Globus pallidus (tissue), 1 donor: ENCODE results near the gene CDK9.

ENCODE experiments used
- DNase-seq: peaks from one replicate; pipeline ENCODE4 v3.0.0-alpha.2; 2015; ENCODE audit warnings: low spot score

Gene CDK9

DNA sequence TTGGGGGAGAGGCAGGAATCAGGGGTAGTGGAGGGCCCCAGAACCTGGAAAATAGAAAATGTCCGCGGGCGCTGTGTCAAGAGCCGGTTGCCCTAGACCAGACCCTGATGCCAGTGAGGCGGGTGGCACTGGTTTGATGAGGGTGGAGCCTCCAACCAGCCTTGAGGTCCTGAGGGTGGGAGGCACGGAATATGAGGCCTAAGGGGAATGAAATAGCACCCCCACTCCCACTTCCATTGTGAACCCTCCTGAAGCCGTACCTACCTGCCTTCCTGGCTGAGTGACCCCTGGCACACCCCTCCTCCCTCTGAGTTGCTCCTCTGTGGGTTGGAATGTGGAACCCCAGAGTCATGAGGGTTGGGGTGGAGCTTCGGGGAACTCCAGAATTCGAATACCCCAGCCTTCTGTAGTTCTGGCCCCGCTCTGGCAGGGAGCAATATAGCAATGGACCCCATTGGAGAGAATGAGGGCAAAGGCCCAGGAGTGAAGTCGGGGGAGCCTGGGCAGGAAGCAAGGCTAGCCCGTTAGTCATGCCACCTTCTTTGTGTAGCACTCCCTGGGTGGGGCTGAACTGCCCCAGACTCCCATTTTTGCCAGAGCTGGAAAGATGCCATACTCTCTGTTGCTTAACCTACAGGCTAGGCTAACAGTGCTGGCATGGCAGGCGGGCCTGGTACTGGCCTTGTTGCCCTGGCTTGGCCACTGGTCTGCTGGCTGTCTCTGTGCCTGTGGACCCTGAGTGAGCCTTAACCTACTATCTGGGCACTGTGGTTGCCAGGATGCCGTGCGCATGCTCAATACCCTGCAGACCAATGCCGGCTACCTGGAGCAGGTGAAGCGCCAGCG, 17.9 kb downstream of the CDK9 start:
- DNase-seq: no peak

GRCh38 chr9:127805620-127806019, 19.8 kb downstream of the CDK9 start:
- no peak for DNase-seq

DNA sequence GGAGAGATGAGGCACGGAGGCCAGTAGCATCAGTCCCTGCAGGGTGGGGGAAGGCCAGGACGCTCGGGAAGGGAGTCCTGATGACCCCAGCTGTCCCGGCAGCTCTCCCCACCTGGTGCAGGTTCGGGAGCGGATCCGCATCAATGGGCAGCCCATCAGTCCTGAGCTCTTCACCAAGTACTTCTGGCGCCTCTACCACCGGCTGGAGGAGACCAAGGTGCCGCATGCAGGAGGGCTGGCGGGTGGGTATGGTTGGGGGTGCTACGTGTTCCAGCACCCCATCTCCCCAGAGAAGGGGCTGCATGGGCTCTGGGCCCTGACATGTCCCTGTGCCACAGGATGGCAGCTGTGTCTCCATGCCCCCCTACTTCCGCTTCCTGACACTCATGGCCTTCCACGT, 21.0 kb downstream of the CDK9 start:
- DNase-seq: no peak

DNA sequence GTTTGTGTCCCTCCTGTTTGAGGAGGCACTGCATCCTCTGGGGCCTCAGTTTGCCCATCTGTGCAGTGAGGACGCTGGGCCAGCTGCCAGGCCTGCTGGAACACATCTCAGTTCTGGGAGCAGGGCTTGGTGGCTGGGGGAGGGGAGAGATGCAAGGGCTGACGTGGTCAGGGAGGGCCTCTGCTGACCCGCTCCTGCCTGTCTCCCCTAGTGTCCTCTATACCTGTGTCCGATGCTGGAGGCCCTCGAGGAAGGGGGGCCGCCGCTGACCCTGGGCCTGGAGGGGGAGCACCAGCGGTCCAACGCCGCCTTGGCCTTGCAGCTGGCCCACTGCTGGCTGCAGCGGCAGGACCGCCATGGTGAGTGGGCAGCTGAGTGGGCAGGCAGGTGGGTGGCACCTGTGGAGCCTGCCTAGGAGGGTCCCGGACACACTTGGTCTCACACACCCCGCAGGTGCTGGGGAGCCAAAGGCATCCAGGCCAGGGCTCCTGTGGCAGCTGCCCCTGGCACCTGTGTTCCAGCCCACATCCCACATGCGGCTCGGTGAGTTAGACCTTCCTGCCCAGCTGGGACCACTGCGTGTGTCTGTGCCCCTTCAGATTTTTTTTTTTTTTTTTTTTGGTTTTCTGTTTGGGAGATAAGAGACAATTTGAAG, 22.6 kb downstream of the CDK9 start:
- DNase-seq: no peak

DNA sequence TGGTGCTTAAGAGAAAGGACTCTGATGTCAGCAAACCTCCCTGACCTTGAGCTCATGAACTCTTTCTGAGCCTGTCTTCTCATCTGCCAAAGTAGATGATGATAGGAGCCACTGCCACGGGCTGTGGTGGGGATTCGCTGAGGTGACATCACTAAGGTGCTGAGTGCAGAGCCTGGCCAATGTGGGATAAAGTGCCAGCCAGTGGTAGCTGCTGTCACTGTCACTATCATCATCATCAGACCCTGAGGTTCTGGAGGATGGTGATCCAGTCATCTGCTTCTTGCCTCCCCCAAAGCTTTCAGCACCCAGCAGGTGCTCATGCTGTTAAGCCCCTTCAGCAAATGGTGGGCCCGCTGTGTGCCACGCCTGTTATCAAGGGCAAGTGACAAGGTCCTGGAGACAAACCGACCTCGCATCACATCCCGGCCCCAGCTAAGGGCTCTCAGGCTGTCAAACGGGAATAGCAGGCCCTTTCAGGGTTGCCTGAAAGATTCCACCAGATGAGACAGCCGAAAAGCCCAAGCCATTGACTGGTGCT, 23.2 kb downstream of the CDK9 start:
- no peak for DNase-seq

DNA sequence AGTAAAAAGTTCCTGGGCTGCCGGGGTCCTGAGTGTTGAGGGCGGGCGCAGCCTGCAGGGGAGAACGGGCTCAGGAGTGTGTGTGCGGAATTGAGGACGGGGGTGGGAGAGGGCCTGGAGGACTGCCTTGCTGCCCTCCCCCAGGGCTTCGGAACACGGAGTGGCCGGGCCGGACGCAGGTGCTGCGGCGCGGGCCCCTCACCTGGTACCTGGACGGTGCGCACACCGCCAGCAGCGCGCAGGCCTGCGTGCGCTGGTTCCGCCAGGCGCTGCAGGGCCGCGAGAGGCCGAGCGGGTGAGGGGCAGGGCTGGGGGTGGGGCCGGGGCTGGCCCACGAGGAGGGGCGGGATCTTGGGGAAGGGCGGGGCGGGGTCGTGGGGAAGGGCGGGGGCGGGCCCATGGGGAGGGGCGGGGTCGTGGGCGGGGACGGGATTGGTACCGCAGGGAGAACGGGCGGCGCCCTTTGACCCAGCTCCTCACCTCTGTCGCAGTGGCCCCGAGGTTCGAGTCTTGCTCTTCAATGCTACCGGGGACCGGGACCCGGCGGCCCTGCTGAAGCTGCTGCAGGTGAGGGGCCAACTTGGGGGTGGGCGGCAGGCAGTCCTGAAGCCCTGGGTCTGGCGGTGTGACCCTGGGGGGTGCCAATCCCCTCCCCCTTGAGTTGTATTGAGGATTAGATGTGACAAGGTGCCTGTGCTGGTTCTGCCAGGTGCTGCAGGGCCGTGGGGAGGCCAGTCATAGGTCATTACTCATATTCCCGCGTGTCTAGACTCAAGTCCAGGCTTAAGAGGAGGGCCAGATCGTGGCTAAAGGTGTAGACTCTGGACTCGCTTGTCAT, 23.9 kb downstream of the CDK9 start:
- DNase-seq: no peak

DNA sequence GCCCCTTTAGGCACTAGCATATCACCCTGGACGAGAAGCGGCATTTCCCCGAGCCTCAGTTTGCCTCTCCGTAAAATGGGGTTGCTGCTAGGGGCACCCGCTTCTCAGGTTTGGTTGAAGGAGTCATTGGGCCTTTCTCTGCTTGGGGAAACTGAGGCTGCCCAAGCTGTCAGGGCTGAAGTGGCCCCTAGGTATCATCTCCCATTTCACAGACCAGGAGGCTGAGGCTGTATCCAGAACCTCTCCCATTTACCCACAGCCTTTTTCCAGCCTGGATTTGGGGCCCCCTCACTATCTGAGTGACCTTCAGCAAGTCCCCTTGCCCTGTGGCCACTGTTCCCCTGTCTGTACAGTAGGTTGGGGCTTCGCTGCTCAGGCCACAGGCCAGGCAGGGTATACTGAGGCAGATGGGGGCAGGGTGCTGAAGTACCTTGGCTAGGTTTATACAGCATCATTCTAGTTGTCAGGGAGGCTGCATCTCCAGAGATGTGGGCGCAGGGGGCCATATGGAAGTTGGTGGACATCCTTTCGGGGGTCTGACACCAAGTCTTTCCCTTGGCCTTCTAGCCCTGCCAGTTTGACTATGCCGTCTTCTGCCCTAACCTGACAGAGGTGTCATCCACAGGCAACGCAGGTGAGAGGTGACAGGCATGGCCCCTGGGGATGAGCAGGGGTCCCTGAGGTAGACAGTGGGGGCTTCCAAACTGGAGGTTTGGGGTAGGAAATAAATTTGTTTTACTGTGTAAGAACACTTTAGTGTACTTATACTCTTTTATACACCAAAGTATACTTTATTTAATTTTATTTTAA, 24.7 kb downstream of the CDK9 start:
- no peak for DNase-seq

DNA sequence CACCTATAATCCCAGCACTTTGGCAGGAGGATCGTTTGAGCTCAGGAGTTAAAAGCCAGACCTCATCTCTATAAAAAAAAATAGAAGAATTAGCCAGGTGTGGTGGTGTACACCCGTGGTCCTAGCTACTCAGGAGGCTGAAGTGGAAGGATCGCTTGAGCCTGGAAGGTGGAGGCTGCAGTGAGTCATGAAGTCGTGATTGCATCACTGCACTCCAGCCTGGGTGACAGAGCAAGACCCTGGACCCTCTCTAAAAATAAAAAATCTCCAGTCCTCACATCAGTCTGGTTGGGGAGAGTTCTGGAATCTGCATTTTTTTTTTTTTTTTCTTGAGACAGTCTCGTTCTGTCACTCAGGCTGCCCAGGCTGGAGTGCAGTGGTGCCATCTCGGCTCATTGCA, 26.2 kb downstream of the CDK9 start:
- no peak for DNase-seq

- no peak for DNase-seq
These were observed 27.3 kb downstream of the CDK9 start for GRCh38 chr9:127812936-127813675.

- DNase-seq: no peak
These were observed 27.9 kb downstream of the CDK9 start for GRCh38 chr9:127813686-127814226.

DNA sequence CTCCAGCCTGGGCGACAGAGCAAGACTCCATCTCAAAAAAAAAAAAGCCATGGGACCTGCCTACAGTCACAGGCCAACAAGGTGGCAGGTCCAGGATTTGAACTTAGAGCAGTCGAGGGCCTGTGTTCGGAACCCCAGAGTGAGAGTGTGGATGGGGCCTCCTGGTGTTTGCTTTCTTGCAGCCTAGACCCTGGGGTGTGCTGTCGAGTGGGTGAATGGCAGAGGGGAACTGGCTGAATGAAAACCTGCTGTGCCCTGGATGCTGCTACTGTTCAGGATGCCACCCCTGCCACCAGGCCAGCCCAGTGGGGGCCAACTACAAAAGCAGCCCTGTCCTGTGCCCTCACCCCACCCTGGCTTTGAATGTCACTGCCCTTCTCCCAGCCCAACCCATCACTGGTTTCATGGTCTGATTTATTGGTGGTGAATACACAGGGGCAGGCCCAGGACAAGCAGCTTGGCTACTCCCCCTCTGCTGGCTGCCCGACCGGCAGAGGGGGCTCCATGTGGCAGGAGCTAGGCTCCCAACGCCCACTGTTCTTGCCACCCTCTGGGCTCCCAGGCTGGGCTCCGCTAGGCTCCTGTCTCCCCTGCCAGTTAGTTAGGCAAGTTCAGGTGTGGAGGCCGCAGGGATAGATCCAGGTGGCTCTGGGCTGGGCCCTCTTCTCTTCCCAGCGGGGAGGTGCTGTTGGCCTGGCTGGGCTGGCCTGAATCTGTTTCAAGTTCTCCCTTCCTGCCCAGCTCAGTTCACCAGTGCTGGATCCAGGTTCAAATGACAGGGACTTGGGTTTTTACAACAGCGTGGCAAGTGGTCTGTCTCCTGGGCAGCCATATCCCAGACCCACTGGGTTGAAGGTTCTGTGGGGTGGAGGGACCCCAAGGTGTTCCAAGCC, 29.0 kb downstream of the CDK9 start:
- no peak for DNase-seq

DNA sequence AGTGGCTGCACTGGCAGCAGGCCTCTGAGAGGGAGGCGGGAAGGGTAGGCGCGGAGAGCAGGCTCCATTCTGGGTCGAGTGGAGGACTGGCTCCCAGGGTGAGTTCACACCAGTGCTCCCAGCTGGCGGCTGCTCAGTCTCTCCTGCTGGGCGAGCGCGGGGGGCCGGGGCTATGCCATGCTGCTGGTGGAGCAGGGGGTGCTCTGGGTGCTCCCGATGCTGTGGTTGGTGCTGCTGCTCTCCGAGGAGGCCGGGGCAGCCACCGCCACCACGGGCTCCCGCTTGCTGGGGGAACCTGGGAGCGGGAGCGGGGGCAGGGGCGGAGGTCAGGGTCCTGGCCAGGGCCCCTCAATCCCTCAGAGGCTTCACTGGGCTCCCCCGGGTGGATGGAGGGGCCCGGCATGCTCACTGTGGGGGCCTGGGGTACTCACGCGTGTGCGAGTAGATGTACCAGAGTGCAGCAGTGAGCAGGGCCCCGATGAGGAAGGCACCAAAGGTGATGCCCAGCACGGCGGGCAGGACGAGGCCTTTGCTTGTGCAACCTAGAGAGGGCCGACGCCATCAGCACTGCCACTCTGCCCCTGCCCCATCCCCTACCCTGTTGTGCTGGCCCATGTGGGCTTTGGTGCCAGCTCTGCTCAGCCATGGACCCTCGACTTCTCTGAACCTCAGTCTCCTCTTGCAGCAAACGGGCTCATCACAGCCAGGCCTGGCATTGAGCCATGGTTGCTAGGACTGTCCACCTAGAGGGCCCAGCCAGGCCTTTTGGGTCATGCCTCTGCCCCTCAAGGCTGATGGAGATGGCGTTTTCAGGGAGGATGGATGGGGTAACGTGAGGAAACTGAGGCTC, 29.9 kb downstream of the CDK9 start:
- no peak for DNase-seq

DNA sequence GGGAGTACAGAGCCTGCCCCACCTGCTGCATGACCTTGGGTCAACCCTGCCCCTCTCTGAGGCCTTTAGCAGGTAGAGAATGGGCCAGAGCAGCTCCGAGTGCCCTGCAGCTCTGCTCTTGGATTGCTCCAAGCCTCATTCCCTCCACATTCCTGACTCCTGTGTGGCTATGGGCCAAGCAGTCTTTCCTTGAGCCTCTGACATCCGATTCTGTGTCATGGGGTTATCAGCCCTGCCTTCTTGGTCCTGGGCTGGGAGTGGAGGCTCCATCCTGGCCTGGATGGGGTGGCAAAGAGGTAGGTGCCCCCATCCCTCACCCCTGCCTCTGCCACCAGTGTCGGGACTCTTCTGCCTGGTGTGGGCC, 30.5 kb downstream of the CDK9 start:
- no peak for DNase-seq

DNA sequence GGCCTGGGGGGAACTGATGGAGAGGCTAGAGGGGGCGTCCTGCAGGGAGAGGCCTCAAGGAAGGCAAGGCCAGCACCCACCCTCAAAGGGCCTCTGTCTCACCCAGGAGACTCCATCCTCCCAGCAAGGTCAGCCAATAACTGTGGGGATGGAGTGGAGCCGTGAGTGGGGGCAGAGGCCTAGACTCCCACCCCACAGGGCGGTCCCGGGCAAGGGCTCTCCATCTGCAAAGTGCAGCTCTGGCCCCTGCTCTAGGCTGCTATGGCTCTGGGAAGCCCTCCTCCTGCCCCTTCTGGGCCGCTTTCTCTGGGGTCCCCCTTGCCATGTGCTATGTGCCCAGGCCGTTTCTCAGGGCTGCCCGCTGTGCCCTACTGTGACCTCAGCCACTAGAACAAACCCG, 30.9 kb downstream of the CDK9 start:
- no peak for DNase-seq

- no peak for DNase-seq
These were observed 32.1 kb downstream of the CDK9 start for GRCh38 chr9:127817881-127818434.

DNA sequence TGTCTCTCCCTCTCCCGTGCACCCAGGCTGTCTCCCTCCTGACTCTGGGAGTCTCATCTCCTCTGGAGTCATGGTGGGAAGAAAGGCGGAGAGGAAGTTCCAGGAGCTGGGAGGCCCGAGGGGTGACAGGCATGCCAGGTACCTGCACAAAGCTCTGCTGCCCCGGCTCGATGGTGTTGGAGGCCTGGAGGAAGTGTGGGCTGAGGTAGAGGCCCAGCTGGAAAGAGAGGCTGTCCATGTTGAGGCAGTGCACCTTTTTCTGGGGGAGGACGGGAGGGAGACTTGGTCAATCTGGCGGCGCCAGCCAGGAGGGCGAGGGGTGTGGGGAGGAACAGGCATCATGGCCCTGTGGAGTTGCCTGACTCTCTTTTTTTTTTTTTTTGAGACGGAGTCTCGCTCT, 32.7 kb downstream of the CDK9 start:
- DNase-seq: no peak

- DNase-seq: no peak
These were observed 36.3 kb downstream of the CDK9 start for GRCh38 chr9:127822108-127822507.

- no peak for DNase-seq
These were observed 39.7 kb downstream of the CDK9 start for GRCh38 chr9:127825319-127826051.
